GM12878 (cell line): ENCODE data around the gene ZNF428. TPM values are rescaled to one million over a fixed set of nuclear protein-coding genes. Genes with fewer than 3 reads are reported as not detected.

Experiments
- ATAC-seq: fragments of 200-7000 bp; cut with Tn5 transposase; 3 replicates; pipeline ENCODE4 v1.9.1; 2020; ENCODE audit warnings: mild to moderate bottlenecking, moderate library complexity
- BruUV-seq: library from RNA; stranded (reverse); fragments of 400-500 nt; replicated peaks from 2 replicates; lab custom pipeline; 2021; lab: Mats Ljungman, UMichigan
- CTCF ChIA-PET: fragments of 300-600 bp; sonication (Branson Sonifier 250); formaldehyde crosslinking; extraction: SDS; loops from one replicate; lab custom pipeline; 2021; ENCODE audit warnings: inconsistent platforms; lab: Yijun Ruan, JAX
- POLR2A ChIA-PET: fragments of 350-600 bp; formaldehyde crosslinking; extraction: SDS; loops from one replicate; lab custom pipeline; 2021; ENCODE audit warnings: inconsistent platforms; lab: Charles Lee
- RAD21 ChIA-PET: fragments of 300-600 bp; sonication (Branson Sonifier 250); formaldehyde crosslinking; loops from one replicate; lab custom pipeline; 2023; ENCODE audit warnings: antibody characterized with exemption; ENCODE audit not compliant: unreplicated experiment; lab: Charles Lee
- SMC1A ChIA-PET: fragments of 300-600 bp; sonication (Branson Sonifier 250); formaldehyde crosslinking; loops from one replicate; lab custom pipeline; 2023; ENCODE audit not compliant: unreplicated experiment, uncharacterized antibody; lab: Charles Lee
- DNase-seq: peaks from one replicate; pipeline ENCODE4 v3.0.0-alpha.2; 2011; ENCODE audit warnings: low read depth, low spot score
- FAIRE-seq: peaks from 3 replicates; lab custom pipeline; 2011; peaks lifted over from hg19 to GRCh38; lab: Jason Lieb, UNC
- H2AFZ ChIP-seq: 2 replicates; pipeline ENCODE4 v1.6.0; 2011; ENCODE audit warnings: low read depth, low read length, control low read depth; ENCODE audit not compliant: control insufficient read depth
- H3K27ac ChIP-seq: 2 replicates; pipeline ENCODE4 v1.5.1; 2011; ENCODE audit warnings: control low read depth; ENCODE audit not compliant: control insufficient read depth, insufficient read depth
- H3K27me3 ChIP-seq, 2 experiments: replicated peaks in 1 of 2; 2 replicates each; pipeline versions ENCODE4 v1.6.0 to v1.6.1; 2011; ENCODE audit warnings: low read length in 1 of 2; ENCODE audit not compliant: control insufficient read depth in 2 of 2, insufficient read depth in 2 of 2
- H3K36me3 ChIP-seq, 2 experiments: 2 replicates each; pipeline ENCODE4 v1.5.1; 2011; ENCODE audit warnings: low read length in 1 of 2; ENCODE audit not compliant: control insufficient read depth in 2 of 2, insufficient read depth in 2 of 2
- H3K4me1 ChIP-seq: 2 replicates; pipeline ENCODE4 v1.6.1; 2011; ENCODE audit warnings: mild to moderate bottlenecking, low read length, moderate library complexity, mixed read lengths; ENCODE audit not compliant: control insufficient read depth, insufficient read depth
- H3K4me2 ChIP-seq: 2 replicates; pipeline ENCODE4 v1.6.0; 2011; ENCODE audit warnings: control low read depth; ENCODE audit not compliant: control insufficient read depth, insufficient read depth
- H3K4me3 ChIP-seq: fragments of 200-600 bp; sonication (generic); 2 replicates; pipeline ENCODE4 v1.5.1; 2016
- H3K79me2 ChIP-seq: 2 replicates; pipeline ENCODE4 v1.6.0; 2011; ENCODE audit warnings: low read length; ENCODE audit not compliant: control insufficient read depth, insufficient read depth
- H3K9ac ChIP-seq: 2 replicates; pipeline ENCODE4 v1.8.0; 2011; ENCODE audit warnings: low read length, control low read depth, mixed read lengths; ENCODE audit not compliant: control insufficient read depth, insufficient read depth
- H3K9me3 ChIP-seq: replicated peaks from 3 replicates; pipeline ENCODE4 v1.5.1; 2011; ENCODE audit warnings: mild to moderate bottlenecking, low read length; ENCODE audit not compliant: control insufficient read depth, insufficient read depth
- H4K20me1 ChIP-seq: 2 replicates; pipeline ENCODE4 v1.6.0; 2011; ENCODE audit not compliant: control insufficient read depth, insufficient read depth
- ATF7 ChIP-seq: fragments of 450-650 bp; IDR thresholded peaks from 2 replicates; pipeline ENCODE4 v1.6.1; 2016; ENCODE audit warnings: low read depth, mild to moderate bottlenecking
- BMI1 ChIP-seq: fragments of 450-650 bp; IDR thresholded peaks from 2 replicates; pipeline ENCODE4 v1.6.1; 2016; ENCODE audit warnings: mild to moderate bottlenecking, moderate library complexity, borderline replicate concordance
- EZH2 ChIP-seq: IDR thresholded peaks from 2 replicates; pipeline ENCODE4 v1.6.1; 2012; ENCODE audit warnings: low read depth, mild to moderate bottlenecking, control low read depth, inconsistent platforms, low read length, borderline replicate concordance; ENCODE audit not compliant: control insufficient read depth
- HDAC6 ChIP-seq: fragments of 200-600 bp; sonication (generic); IDR thresholded peaks from one replicate; pipeline ENCODE4 v1.8.0; 2017; ENCODE audit warnings: antibody characterized with exemption; ENCODE audit not compliant: unreplicated experiment
- IRF5 ChIP-seq: fragments of 450-650 bp; IDR thresholded peaks from 2 replicates; pipeline ENCODE4 v1.6.1; 2017; ENCODE audit warnings: borderline replicate concordance
- MXI1 ChIP-seq: fragments of 150-350 bp; IDR thresholded peaks from 2 replicates; pipeline ENCODE4 v1.6.1; 2011; ENCODE audit warnings: low read depth, mild to moderate bottlenecking, inconsistent platforms, low read length, improper control_type of control experiment
- MYB ChIP-seq: fragments of 150-350 bp; IDR thresholded peaks from 2 replicates; pipeline ENCODE4 v1.6.1; 2014; ENCODE audit warnings: mild to moderate bottlenecking, low read depth, low read length, borderline replicate concordance
- NFXL1 ChIP-seq: fragments of 450-650 bp; IDR thresholded peaks from 2 replicates; pipeline ENCODE4 v1.6.1; 2017; ENCODE audit warnings: antibody characterized with exemption, mild to moderate bottlenecking, borderline replicate concordance
- SIN3A ChIP-seq: IDR thresholded peaks from 2 replicates; pipeline ENCODE4 v1.6.1; 2012; ENCODE audit warnings: low read depth, low read length, improper control_type of control experiment
- STAT1 ChIP-seq: fragments of 450-650 bp; conservative IDR thresholded peaks from 2 replicates; pipeline ENCODE4 v1.6.1; 2014; ENCODE audit warnings: antibody characterized with exemption, mild to moderate bottlenecking
- TAF1 ChIP-seq: IDR thresholded peaks from 2 replicates; pipeline ENCODE4 v1.6.1; 2011; ENCODE audit warnings: mild to moderate bottlenecking, low read depth, low read length, borderline replicate concordance
- TARDBP ChIP-seq: IDR thresholded peaks from 2 replicates; pipeline ENCODE4 v1.6.1; 2016; ENCODE audit warnings: borderline replicate concordance
- ZSCAN29 ChIP-seq: fragments of 450-650 bp; IDR thresholded peaks from 2 replicates; pipeline ENCODE4 v1.6.1; 2017; ENCODE audit warnings: mild to moderate bottlenecking, moderate library complexity
- WGBS: methylation state at CpG from one replicate; pipeline ENCODE4 v1.1.6; 2016; ENCODE audit warnings: low lambda C conversion rate; ENCODE audit not compliant: insufficient replicate concordance, insufficient coverage; ENCODE audit errors: missing lambda C conversion rate; 5-methylcytosine and 5-hydroxymethylcytosine counted together
- in situ Hi-C: fragments of 300-500 bp; cut with MboI; formaldehyde crosslinking; loops from 9 replicates; pipeline ENCODE4 v1.14.3; 2018; ENCODE audit warnings: mixed read lengths
- intact Hi-C: fragments of 100-400 bp; cut with micrococcal nuclease; formaldehyde crosslinking; loops from one replicate; pipeline ENCODE4 v1.14.2; 2022; ENCODE audit not compliant: unreplicated experiment
- polyA plus RNA-seq, 11 experiments: library from polyadenylated mRNA; depleted of rRNA in 4 of 11; unstranded in 6 of 11; stranded (reverse) in 5 of 11; fragments of >200 nt; fragmentation: Nextera tagmentation in 4 of 11; fragmentation: Illumina TruSeq in 1 of 11; extraction: Ambion mirVana in 4 of 11; extraction: Trizol in 1 of 11; gene quantifications; 1 replicate in 1 of 11; 2 replicates in 10 of 11; pipeline versions ENCODE4 v1.2.1 to v1.2.3, GENCODE V29; 2011 to 2016; ENCODE audit warnings: inconsistent platforms in 2 of 11, missing spikeins in 2 of 11, low read depth in 1 of 11
- total RNA-seq, 4 experiments: library from RNA; depleted of rRNA in 3 of 4; stranded (reverse); fragments of >200 nt in 3 of 4; fragmentation: Illumina TruSeq in 1 of 4; extraction: Trizol in 1 of 4; gene quantifications; 2 replicates each; pipeline versions ENCODE4 v1.2.1 to v1.2.3, GENCODE V29; 2013 to 2021
- TF ChIP-seq, protein P1 (sequence below): IDR thresholded peaks from 2 replicates; pipeline ENCODE4 v1.6.1; 2012; ENCODE audit warnings: low read depth, low read length, improper control_type of control experiment
- TF ChIP-seq, protein P2 (sequence below): IDR thresholded peaks from 2 replicates; pipeline ENCODE4 v1.6.1; 2012; ENCODE audit warnings: low read length, inconsistent platforms
- TF ChIP-seq, protein P3 (sequence below): IDR thresholded peaks from 2 replicates; pipeline ENCODE4 v1.6.1; 2011; ENCODE audit warnings: mild to moderate bottlenecking, low read depth, low read length, moderate library complexity; ENCODE audit not compliant: insufficient replicate concordance
- TF ChIP-seq, protein P4 (sequence below): IDR thresholded peaks from 2 replicates; pipeline ENCODE4 v1.6.1; 2012; ENCODE audit warnings: low read depth, low read length, improper control_type of control experiment

ZNF428 gene
- total and polyA plus RNA-seq, 10 of the 15 experiments (the other 5 are each of a cell fraction or from before 2014, with no cell fraction given), result 0.27 to 57.8 (median 20.4) TPM

DNA sequence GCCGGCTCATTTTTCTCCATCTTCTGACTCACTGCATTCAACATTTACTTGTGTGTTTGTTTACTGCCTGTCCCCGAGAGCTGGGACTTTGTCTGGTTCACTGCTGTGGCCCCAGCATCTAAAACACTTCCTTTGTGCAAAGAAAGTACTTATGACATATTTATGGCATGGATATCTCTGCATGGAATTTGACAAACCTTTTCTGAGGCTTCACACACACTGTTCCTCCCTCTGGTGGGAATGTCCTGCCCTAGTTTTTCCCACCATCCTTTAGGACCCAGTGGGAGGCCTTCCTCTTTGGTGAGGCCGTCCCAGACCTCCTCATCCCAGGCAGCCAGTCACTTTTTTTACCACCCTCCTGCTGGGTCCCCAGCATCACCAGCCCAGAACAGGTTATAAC, 8.9 kb downstream of the ZNF428 start:
- Histone ChIP-seq H3K36me3 (peaks cover 3 to 14% of the 10 kb centered on the region in 2 experiments; a peak in 3 of 4 replicates), H2AFZ (no peak overlapping the region), H3K9me3 (no peaks in the 10 kb centered on the region), H3K4me2 (no peak overlapping the region), H3K4me1 (no peaks in the 10 kb centered on the region), H3K79me2 (peaks cover 1% of the 10 kb centered on the region; the same call in 1 of the 2 replicates), H4K20me1 (no peaks in the 10 kb centered on the region), H3K27me3 (no peaks in the 10 kb centered on the region), H3K27ac (no peak overlapping the region), H3K4me3 (no peak overlapping the region), H3K9ac (no peak overlapping the region)
- RAD21 ChIA-PET, result no interaction called here
- 79% methylated on average over 3 of the region's 3 CpGs for WGBS
- no TSS peak for BruUV-seq
- intact Hi-C loops, result no loop called here
- no peak for DNase-seq
- no peak for FAIRE-seq
- in situ Hi-C loops, result no loop called here
- SMC1A ChIA-PET, result no interaction called here
- POLR2A ChIA-PET, result no interaction called here
- CTCF ChIA-PET, result no interaction called here
- TF ChIP-seq MYB, result no peak
- TF ChIP-seq, protein P1, sequence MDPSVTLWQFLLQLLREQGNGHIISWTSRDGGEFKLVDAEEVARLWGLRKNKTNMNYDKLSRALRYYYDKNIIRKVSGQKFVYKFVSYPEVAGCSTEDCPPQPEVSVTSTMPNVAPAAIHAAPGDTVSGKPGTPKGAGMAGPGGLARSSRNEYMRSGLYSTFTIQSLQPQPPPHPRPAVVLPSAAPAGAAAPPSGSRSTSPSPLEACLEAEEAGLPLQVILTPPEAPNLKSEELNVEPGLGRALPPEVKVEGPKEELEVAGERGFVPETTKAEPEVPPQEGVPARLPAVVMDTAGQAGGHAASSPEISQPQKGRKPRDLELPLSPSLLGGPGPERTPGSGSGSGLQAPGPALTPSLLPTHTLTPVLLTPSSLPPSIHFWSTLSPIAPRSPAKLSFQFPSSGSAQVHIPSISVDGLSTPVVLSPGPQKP, result no peak
- TF ChIP-seq NFXL1, result no peak
- TF ChIP-seq ZSCAN29, result no peak
- no peak for TF ChIP-seq HDAC6
- no peak for TF ChIP-seq BMI1
- TF ChIP-seq, protein P2, sequence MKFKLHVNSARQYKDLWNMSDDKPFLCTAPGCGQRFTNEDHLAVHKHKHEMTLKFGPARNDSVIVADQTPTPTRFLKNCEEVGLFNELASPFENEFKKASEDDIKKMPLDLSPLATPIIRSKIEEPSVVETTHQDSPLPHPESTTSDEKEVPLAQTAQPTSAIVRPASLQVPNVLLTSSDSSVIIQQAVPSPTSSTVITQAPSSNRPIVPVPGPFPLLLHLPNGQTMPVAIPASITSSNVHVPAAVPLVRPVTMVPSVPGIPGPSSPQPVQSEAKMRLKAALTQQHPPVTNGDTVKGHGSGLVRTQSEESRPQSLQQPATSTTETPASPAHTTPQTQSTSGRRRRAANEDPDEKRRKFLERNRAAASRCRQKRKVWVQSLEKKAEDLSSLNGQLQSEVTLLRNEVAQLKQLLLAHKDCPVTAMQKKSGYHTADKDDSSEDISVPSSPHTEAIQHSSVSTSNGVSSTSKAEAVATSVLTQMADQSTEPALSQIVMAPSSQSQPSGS, result no peak
- no peak for TF ChIP-seq IRF5
- no peak for TF ChIP-seq TARDBP
- TF ChIP-seq SIN3A, result no peak
- TF ChIP-seq ATF7, result no peak
- no peak for TF ChIP-seq EZH2
- no peak for TF ChIP-seq STAT1
- TF ChIP-seq TAF1, result no peak
- TF ChIP-seq, protein P3, sequence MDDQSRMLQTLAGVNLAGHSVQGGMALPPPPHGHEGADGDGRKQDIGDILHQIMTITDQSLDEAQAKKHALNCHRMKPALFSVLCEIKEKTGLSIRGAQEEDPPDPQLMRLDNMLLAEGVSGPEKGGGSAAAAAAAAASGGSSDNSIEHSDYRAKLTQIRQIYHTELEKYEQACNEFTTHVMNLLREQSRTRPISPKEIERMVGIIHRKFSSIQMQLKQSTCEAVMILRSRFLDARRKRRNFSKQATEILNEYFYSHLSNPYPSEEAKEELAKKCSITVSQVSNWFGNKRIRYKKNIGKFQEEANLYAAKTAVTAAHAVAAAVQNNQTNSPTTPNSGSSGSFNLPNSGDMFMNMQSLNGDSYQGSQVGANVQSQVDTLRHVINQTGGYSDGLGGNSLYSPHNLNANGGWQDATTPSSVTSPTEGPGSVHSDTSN, result no peak
- no peak for TF ChIP-seq MXI1
- TF ChIP-seq, protein P4, sequence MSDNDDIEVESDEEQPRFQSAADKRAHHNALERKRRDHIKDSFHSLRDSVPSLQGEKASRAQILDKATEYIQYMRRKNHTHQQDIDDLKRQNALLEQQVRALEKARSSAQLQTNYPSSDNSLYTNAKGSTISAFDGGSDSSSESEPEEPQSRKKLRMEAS, result no peak
- ATAC-seq, result no peak
